Fibroblast of pulmonary artery (primary cell): ENCODE results near the gene SNTB2.
A peak's percentile ranks its signal among the peaks of the same experiment; 100 is the strongest.
"Not testable (repeated sequence)": the region's sequence is repeated elsewhere in the genome, so short reads cannot be mapped to it uniquely, and the experiment has no call there.

Experiments
- DNase-seq: peaks from one replicate; pipeline ENCODE4 v3.0.0-alpha.2; 2010; ENCODE audit warnings: low read depth
- H3K4me3 ChIP-seq: replicated peaks from 2 replicates; pipeline ENCODE4 v1.5.1; 2011; ENCODE audit warnings: low read depth, mild to moderate bottlenecking, control low read depth, low read length, moderate library complexity
- CTCF ChIP-seq: IDR thresholded peaks from 2 replicates; pipeline ENCODE4 v1.5.1; 2011; ENCODE audit warnings: mild to moderate bottlenecking, control low read depth, low read length, inconsistent platforms; ENCODE audit errors: missing control alignments

SNTB2 gene

GRCh38 chr16:69243479-69243878 is 56.5 kb downstream of the SNTB2 start:
- peak; percentile 38 for DNase-seq
- H3K4me3 ChIP-seq = no peak overlapping the region
- TF ChIP-seq CTCF = no peak

- no peak for TF ChIP-seq CTCF
- no peak for DNase-seq
- no peak overlapping the region for H3K4me3 ChIP-seq
Measured at GRCh38 chr16:69244336-69244735, 57.4 kb downstream of the SNTB2 start.

- no peak overlapping the region for H3K4me3 ChIP-seq
- DNase-seq = no peak
- TF ChIP-seq CTCF = no peak
Measured at GRCh38 chr16:69250081-69250480, 63.1 kb downstream of the SNTB2 start.

GRCh38 chr16:69253870-69254341 is 66.9 kb downstream of the SNTB2 start:
- TF ChIP-seq CTCF = no peak
- no peak overlapping the region for H3K4me3 ChIP-seq
- no peak for DNase-seq

DNA sequence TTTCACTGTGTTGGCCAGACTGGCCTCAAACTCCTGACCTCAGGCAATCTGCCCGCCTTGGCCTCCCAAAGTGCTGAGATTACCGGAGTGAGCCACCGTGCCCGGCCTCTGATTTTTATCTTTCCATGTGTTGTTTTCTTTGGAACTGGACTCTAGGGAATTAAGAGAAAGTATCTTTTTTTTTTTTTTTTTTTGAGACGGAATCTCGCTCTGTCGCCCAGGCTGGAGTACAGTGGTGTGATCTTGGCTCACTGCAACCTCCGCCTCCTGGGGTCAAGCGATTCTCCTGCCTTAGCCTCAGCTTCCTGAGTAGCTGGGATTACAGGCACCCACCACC is 72.4 kb downstream of the SNTB2 start:
- H3K4me3 ChIP-seq, DNase-seq: not testable (repeated sequence)

GRCh38 chr16:69260019-69260418 is 73.1 kb downstream of the SNTB2 start:
- no peak overlapping the region for H3K4me3 ChIP-seq
- no peak for TF ChIP-seq CTCF
- DNase-seq = no peak

GRCh38 chr16:69260506-69260905 is 73.5 kb downstream of the SNTB2 start:
- no peak for DNase-seq
- no peak for TF ChIP-seq CTCF
- no peak overlapping the region for H3K4me3 ChIP-seq
